K562 (cell line): ENCODE measurements around the gene LIPE.

ENCODE experiments used
- BMI1 ChIP-seq: fragments of 150-350 bp; IDR thresholded peaks from 2 replicates; pipeline ENCODE4 v1.6.1; 2014; ENCODE audit warnings: low read length
- ESRRA ChIP-seq: fragments of 450-650 bp; IDR thresholded peaks from 2 replicates; pipeline ENCODE4 v1.6.1; 2014; ENCODE audit warnings: low read depth, mild to moderate bottlenecking, moderate library complexity, borderline replicate concordance
- EZH2 ChIP-seq: IDR thresholded peaks from 2 replicates; pipeline ENCODE4 v1.6.1; 2012; ENCODE audit warnings: low read depth, mild to moderate bottlenecking, inconsistent platforms, low read length, borderline replicate concordance
- TF ChIP-seq, protein P1 (sequence below), 3 experiments: IDR thresholded peaks in 2 of 3; conservative IDR thresholded peaks in 1 of 3; 2 replicates each; pipeline ENCODE4 v1.5.1; 2011 to 2012; ENCODE audit warnings: low read length in 3 of 3, mild to moderate bottlenecking in 3 of 3, control low read depth in 2 of 3, improper control_type of control experiment in 1 of 3, inconsistent platforms in 1 of 3, low read depth in 1 of 3, mixed read lengths in 1 of 3, moderate library complexity in 1 of 3; ENCODE audit not compliant: insufficient read depth in 2 of 3

DNA sequence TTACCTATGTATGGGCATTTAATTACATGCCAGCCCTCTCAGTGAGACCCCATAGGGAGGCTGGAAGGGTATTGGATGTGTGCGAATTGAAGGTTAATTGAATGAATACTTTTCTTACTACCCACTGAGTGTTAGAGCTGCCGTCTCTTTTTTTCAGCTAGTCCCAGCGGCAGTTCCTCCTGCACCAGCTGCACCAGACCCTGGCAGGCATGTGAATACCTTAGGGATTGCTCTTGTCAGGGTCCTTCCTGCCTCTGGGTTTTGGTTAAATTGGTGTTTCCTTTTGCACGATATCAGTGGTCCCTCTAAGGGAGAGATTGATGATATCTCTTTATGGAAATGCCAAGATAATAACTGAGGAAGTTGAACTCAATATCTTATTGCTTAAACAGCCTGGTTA lies 25.4 kb upstream of the LIPE start:
- TF ChIP-seq BMI1 (no peak), ESRRA (no peak), EZH2 (no peak)
- TF ChIP-seq, protein P1, sequence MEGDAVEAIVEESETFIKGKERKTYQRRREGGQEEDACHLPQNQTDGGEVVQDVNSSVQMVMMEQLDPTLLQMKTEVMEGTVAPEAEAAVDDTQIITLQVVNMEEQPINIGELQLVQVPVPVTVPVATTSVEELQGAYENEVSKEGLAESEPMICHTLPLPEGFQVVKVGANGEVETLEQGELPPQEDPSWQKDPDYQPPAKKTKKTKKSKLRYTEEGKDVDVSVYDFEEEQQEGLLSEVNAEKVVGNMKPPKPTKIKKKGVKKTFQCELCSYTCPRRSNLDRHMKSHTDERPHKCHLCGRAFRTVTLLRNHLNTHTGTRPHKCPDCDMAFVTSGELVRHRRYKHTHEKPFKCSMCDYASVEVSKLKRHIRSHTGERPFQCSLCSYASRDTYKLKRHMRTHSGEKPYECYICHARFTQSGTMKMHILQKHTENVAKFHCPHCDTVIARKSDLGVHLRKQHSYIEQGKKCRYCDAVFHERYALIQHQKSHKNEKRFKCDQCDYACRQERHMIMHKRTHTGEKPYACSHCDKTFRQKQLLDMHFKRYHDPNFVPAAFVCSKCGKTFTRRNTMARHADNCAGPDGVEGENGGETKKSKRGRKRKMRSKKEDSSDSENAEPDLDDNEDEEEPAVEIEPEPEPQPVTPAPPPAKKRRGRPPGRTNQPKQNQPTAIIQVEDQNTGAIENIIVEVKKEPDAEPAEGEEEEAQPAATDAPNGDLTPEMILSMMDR (IDR thresholded peaks at IDR 0.05 in 2 of 3, conservative IDR thresholded peaks at IDR 0.05 in 1 of 3; ENCODE audit: insufficient read depth in 2 of 3, low read depth in 1 of 3, low read length in 3 of 3) = no peak
